Measurements from ENCODE around the gene LYZL2.
"Not testable (repeated sequence)": the region's sequence is repeated elsewhere in the genome, so short reads cannot be mapped to it uniquely, and the experiment has no call there.

Gene LYZL2

GRCh38 chr10:30629653-30630052 is at the start of gene LYZL2:
TSS of gene LYZL2 (minus strand) at chr10:30629753. CDS start at chr10:30626915, 2,838 bp downstream.
- DNase-seq: no peak

GRCh38 chr10:30677616-30678015 is 48.1 kb upstream of the LYZL2 start:
- DNase-seq: not testable (repeated sequence)

DNA sequence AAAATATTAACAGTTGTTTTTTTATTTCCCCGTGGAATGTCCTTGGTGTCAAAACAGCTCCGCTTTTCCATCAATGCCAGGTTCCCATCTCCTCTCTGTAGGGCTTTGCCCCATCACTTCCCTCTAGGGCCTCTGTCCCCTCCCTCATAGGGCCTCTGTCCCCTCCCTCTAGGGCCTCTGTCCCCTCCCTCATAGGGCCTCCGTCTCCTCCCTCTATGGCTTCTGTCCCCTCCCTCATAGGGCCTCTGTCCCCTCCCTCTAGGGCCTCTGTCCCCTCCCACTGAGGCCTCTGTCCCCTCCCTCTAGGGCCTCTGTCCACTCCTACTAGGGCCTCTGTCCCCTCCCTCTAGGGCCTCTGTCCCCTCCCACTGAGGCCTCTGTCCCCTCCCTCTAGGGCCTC is 47.6 kb upstream of the LYZL2 start:
- not testable (repeated sequence) for DNase-seq

DNA sequence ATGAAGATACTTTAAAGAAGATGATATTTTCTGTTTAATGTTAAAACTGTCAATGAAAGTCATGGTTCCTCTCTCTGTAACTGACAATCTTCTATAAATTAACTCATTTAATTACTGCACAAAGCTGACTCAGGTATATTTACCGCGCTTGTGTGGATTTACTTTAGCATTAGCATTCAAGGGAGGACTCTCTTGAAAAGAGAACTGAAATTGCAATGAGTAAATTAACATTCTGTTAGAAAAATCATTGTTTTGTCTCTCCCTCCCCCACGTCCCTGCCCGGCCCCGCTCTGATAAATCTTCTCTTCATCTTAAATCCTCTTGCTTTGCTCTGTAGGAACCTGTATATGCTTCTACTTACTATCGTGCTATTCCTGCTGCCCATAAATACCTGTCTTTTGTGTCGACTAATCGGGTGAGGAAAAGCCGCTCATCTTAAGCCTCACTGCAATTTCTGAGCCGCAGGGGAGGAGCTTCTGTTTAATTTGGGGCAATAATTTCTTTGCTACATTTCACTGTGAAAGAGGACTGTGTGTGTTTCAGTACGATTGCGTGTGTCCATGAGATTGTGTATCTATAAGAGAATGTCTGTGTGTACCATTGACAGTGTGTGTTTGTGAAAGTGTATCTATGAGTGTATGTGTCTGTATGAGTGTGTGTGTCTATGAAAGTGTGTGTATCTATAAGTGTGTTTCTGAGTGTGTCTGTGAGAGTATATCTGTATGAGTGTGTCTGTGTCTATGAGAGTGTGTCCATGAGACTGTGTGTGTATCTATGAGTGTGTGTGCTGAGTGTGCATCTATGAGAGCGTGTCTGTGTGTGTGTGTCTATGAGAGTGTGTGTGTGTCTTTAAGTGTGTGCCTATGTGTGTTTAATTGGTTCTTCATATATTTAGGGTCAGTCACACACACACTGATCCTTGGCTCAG is 46.5 kb upstream of the LYZL2 start:
- DNase-seq: no peak

- DNase-seq: no peak
Measured at GRCh38 chr10:30674796-30675195, 45.2 kb upstream of the LYZL2 start.

- DNase-seq: not testable (repeated sequence)
Measured at GRCh38 chr10:30673262-30673661, 43.7 kb upstream of the LYZL2 start.

GRCh38 chr10:30672338-30672737 is 42.8 kb upstream of the LYZL2 start:
- DNase-seq: not testable (repeated sequence)

DNA sequence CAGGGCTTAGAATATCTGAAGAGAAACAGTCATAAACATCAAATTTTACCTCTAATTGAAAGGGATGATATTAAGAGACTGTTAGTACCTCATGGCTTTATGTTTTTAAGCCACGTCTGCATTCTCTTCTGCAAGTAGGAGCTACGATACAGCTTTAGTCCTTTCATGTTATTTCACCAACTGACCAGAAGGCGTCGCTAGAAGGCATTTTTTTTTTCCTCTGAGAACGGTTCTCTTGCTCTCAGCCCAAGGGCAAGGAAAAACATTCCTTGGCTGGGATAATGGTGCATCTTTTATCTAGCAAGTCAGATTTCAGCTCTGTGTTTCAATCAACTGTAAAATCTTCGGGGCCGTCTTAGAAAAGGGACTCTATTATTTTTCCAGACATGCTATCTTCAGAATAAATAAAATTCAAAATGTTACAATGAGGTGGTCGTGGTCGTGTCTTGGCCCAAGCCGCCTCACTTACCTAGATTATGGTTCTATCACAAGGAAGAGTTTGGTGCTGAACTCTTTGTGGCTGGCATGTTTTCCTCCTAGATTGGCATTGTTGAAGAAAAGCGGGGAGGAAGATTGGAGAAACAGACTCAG is 41.6 kb upstream of the LYZL2 start:
- peak in 3 of 6 experiments; percentile 24 to 58 (median 30) for DNase-seq

- not testable (repeated sequence) for DNase-seq
Measured at GRCh38 chr10:30667982-30668381, 38.4 kb upstream of the LYZL2 start.

- DNase-seq: not testable (repeated sequence)
Measured at GRCh38 chr10:30663403-30663802, 33.9 kb upstream of the LYZL2 start.

- no peak for DNase-seq
Measured at GRCh38 chr10:30662814-30663213, 33.3 kb upstream of the LYZL2 start.

- DNase-seq: not testable (repeated sequence)
Measured at GRCh38 chr10:30660314-30660713, 30.8 kb upstream of the LYZL2 start.

GRCh38 chr10:30656233-30656632 is 26.7 kb upstream of the LYZL2 start:
- DNase-seq: no peak

- not testable (repeated sequence) for DNase-seq
Measured at GRCh38 chr10:30655001-30655400, 25.4 kb upstream of the LYZL2 start.

DNA sequence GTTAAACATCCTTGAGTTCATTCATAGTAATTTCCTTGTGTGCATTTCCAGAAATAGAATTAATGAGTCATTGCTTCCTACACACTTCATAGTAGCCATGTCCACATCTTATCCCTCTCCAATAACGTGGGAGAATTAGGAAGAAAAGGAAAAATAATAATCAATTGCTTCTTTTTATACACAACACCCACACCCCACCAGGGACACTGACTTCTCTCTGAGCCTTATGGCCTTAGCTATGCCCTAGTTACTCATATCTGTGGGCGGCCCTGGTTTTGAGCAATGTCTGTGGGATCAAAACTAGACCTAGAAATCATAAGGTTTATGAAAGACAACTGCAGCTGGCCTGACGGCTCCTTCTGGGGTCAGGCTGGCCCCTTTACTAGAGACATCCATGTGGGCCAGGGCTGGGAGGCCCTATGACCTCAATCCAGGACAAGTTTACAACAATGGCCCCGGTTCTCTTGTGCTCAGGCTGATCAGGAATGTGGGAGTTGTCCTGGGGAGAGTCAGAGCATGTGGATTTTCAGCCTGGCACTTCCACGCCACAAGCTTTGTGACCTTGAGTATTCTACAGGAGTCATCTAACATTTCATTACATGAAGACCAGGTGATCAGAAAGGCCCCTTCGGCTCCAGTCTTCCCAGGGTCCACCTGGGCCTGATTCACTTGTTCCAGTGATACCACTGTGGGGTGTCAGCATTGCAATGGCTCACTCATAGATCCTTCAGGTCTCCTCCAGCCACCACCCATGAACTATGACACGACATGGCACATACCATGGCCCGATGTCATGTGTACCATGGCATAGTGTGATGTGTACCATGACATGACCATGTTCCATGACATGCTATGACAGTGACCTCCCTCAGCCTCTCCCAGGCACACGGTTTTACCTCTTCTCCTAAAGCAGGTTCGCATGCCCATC is 22.2 kb upstream of the LYZL2 start:
- not testable (repeated sequence) for DNase-seq

DNA sequence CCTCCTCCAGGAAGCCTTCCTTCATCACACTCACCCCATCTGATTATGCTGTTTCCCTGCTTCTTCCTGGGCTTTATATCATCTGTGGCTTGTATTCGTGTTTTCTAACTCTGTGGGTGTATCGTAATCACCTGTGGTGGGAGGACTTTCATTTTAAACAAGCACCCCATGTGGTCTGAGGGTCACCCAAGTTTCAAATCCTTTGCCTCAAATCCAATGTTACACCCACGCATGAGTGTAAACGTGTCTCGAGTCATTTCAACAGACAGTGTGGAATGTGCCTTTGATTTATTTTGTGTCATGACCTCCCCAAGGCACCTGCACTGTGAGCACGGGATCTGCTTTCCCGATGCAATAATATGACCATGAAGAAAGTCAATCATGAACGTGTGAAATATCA is 17.5 kb upstream of the LYZL2 start:
- DNase-seq: no peak

DNA sequence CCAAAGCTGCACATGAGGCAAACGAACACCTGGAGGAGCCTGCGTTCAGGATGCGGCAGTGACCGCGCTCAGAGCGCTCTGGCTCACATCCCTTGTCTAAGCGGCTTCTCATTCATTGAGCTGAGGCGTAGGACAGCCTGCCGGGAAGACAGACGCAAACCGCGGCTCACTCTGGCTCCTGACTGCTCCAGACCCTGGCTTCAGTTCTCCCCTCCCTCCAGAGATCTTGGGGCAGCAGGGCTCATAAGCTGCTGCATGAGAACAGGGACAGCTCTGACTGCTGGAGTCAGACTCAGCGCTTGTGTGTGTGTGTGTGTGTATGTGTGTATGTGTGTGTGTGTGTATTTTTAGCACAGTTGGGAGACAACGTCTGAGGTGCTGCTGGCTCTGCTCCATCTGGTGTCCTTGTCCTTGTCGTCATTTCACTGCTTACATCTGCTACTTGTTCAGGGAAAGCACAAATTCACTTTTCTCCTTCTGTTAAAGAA is 15.8 kb upstream of the LYZL2 start:
- no peak for DNase-seq

- not testable (repeated sequence) for DNase-seq
Measured at GRCh38 chr10:30644408-30644861, 14.9 kb upstream of the LYZL2 start.

DNA sequence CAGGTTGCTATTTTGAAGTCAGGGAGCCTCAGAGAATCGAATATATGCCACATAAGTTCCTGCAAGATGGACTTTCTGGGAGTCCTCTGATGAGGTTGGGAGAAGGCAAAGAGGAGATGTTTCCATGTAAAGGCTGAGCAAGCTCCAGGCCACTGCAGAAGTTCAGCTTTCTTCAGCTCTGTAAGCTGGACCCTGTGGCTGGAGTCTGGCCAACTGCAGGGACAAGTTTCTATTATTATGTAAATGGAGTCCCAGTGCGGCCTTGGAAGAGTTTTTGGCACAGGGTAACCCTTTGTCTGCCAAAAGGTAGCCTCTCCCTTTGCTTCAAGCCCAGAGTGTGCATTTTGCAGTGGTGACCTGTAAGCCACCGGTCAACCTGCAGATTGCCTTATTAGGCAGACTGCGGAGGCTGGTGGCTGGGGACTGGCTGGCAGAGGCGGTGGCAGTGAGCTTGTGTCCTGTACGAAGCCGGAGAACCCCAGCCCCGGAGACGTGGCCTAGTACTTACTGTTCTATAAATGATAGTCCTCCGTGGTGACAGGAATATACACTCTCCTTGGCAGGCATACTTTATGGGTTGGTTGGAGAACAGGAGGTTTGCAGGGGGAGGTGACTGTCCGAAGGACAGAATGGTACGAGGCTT is 14.1 kb upstream of the LYZL2 start:
- DNase-seq: not testable (repeated sequence)

DNA sequence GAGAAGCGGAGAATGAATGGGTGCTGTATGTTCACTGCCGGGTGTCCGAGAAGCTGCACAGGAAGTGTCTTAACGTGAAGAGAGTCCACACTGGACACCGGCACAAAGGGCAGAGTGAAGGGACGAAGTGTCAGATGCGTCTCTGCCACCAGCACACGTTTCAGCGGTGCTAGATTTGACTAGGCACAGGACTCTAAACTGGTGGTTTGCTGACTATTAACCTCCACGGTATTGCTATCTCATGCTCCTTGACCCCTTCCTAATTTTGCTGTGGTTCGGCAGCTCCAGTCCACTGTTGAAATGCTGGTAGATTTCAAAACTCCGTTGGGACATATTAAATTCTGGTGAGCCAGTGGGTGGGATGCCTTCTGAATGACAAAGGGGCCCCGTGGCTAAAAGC is 13.3 kb upstream of the LYZL2 start:
- not testable (repeated sequence) for DNase-seq

DNA sequence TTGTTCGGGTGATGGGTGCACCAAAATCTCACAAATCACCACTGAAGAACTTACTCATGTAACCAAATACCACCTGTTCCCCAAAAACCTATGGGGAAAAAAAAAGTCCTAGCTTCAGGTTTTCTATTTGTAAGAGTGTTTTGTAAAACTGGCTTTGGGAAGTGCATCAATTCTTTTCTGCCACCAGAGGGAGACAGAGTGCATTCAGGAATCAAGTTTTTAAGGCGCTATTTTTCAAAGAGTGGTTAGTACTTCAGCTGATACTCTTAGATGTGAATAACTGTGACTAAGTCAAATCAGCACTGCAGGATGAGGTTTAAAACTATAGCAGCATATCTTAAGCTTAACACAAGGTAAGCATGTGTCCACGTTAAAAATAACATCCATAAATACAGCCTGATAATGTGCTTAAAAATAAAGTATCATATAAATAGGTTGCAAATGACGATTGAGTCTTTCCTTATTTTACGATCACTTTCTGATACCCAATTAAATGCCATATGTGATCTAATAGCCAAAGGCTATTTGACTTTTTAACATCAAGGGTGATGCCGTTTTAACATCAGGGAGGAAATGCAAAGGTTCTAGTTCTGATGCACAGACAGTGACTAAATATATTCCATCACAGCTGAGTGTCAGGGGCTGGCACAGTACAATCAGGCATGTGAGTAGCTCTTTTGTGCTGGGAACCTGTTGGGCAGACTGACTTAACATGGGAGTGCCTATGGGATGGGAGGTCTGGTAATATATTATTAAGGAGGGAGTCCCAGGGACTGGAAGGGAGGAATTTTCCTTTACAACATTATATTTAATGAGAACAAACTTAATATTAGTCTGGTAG is 10.6 kb upstream of the LYZL2 start:
- DNase-seq: peak in 2 of 6 experiments; percentile 35 to 36
